Right hindlimb (tissue), 1 donor: ENCODE results near the gene WASL.
"Not testable (repeated sequence)": the region's sequence is repeated elsewhere in the genome, so short reads cannot be mapped to it uniquely, and the experiment has no call there.

ENCODE experiments used
- DNase-seq: peaks from one replicate; pipeline ENCODE4 v3.0.0-alpha.2; 2018

Gene WASL

GRCh38 chr7:123729218-123729578 lies 19.6 kb downstream of the WASL start:
- DNase-seq = no peak

- DNase-seq = no peak
Observed at GRCh38 chr7:123727071-123727837, 21.5 kb downstream of the WASL start.

GRCh38 chr7:123725586-123726171 lies 23.1 kb downstream of the WASL start:
- no peak for DNase-seq

- no peak for DNase-seq
Observed at GRCh38 chr7:123724817-123725253, 24.0 kb downstream of the WASL start.

GRCh38 chr7:123723913-123724312 lies 24.9 kb downstream of the WASL start:
- DNase-seq = no peak

- DNase-seq = not testable (repeated sequence)
Observed at GRCh38 chr7:123720527-123720926, 28.3 kb downstream of the WASL start.

GRCh38 chr7:123719197-123719721 lies 29.5 kb downstream of the WASL start:
- no peak for DNase-seq

- no peak for DNase-seq
Observed at GRCh38 chr7:123718773-123719172, 30.0 kb downstream of the WASL start.

GRCh38 chr7:123717689-123718088 lies 31.1 kb downstream of the WASL start:
- no peak for DNase-seq

- no peak for DNase-seq
Observed at GRCh38 chr7:123716877-123717276, 31.9 kb downstream of the WASL start.

GRCh38 chr7:123715799-123716198 lies 33.0 kb downstream of the WASL start:
- DNase-seq = no peak

- no peak for DNase-seq
Observed at GRCh38 chr7:123715198-123715597, 33.6 kb downstream of the WASL start.

- DNase-seq = no peak
Observed at GRCh38 chr7:123714296-123715080, 34.3 kb downstream of the WASL start.

- no peak for DNase-seq
Observed at GRCh38 chr7:123712619-123713018, 36.2 kb downstream of the WASL start.

GRCh38 chr7:123711832-123712293 lies 36.9 kb downstream of the WASL start:
- DNase-seq = no peak

- no peak for DNase-seq
Observed at GRCh38 chr7:123710683-123711082, 38.1 kb downstream of the WASL start.

GRCh38 chr7:123709525-123709924 lies 39.3 kb downstream of the WASL start:
- DNase-seq = no peak

- no peak for DNase-seq
Observed at GRCh38 chr7:123705211-123705901, 43.4 kb downstream of the WASL start.

GRCh38 chr7:123695944-123696677 lies 52.7 kb downstream of the WASL start:
- no peak for DNase-seq

- DNase-seq = no peak
Observed at GRCh38 chr7:123692471-123692877, 56.3 kb downstream of the WASL start.

- no peak for DNase-seq
Observed at GRCh38 chr7:123690550-123690949, 58.3 kb downstream of the WASL start.

GRCh38 chr7:123689250-123689649 lies 59.6 kb downstream of the WASL start:
- DNase-seq = no peak
